Peyer's patch (tissue), 4 donors: Measurements from ENCODE around the gene GAS1.

Experiments used
- CTCF ChIP-seq, 6 experiments: fragments of 450-650 bp in 4 of 6; fragments of 200-600 bp in 2 of 6; sonication (generic) in 1 of 6; IDR thresholded peaks; one replicate each; pipeline ENCODE4 v1.5.1; 2017 to 2019; ENCODE audit warnings: antibody characterized with exemption in 6 of 6, mild to moderate bottlenecking in 3 of 6, moderate library complexity in 1 of 6
- POLR2A ChIP-seq, 2 donors: fragments of 450-650 bp; IDR thresholded peaks; one replicate each; pipeline ENCODE4 v1.5.1; 2017; ENCODE audit warnings: antibody characterized with exemption in 2 of 2, mild to moderate bottlenecking in 2 of 2, moderate library complexity in 2 of 2

GRCh38 chr9:86907346-86907745 is 40.0 kb downstream of the GAS1 start:
- TF ChIP-seq CTCF (IDR thresholded peaks at IDR 0.05) (no peak), POLR2A (IDR thresholded peaks at IDR 0.05) (no peak)
